H1 (cell line): ENCODE measurements around the gene SPOCK1. TPM values are rescaled to one million over a fixed set of nuclear protein-coding genes. Genes with fewer than 3 reads are reported as not detected.
A peak's percentile ranks its signal among the peaks of the same experiment; 100 is the strongest.

Source experiments
- CTCF ChIA-PET: fragments of 300-600 bp; sonication (Branson Sonifier 250); formaldehyde crosslinking; loops from one replicate; lab custom pipeline; 2021; ENCODE audit not compliant: partially characterized antibody; lab: Charles Lee
- POLR2A ChIA-PET: fragments of 300-600 bp; sonication (Branson Sonifier 250); formaldehyde crosslinking; loops from one replicate; lab custom pipeline; 2021; ENCODE audit warnings: inconsistent platforms; ENCODE audit not compliant: partially characterized antibody; lab: Charles Lee
- DNase-seq, 2 experiments: peaks; one replicate each; pipeline versions ENCODE4 v3.0.0 to v3.0.0-alpha.2; 2010 to 2022; ENCODE audit warnings: low spot score in 2 of 2, low read depth in 1 of 2, mixed read lengths in 1 of 2
- FAIRE-seq: peaks from 2 replicates; lab custom pipeline; 2011; peaks lifted over from hg19 to GRCh38; lab: Jason Lieb, UNC
- H2AFZ ChIP-seq: 2 replicates; pipeline ENCODE4 v1.8.1; 2012; ENCODE audit warnings: low read length, inconsistent platforms
- H2AK5ac ChIP-seq: 2 replicates; pipeline ENCODE4 v1.6.1; 2013; ENCODE audit warnings: low read depth, low read length
- H2BK120ac ChIP-seq: replicated peaks from 2 replicates; pipeline ENCODE3; 2013; ENCODE audit warnings: low read depth, low read length, inconsistent platforms
- H2BK12ac ChIP-seq: 2 replicates; pipeline ENCODE4 v1.6.1; 2013; ENCODE audit warnings: low read depth, low read length
- H2BK15ac ChIP-seq: 2 replicates; pipeline ENCODE4 v1.6.1; 2013; ENCODE audit warnings: low read length
- H2BK20ac ChIP-seq: 2 replicates; pipeline ENCODE4 v1.6.1; 2013; ENCODE audit warnings: low read length
- H2BK5ac ChIP-seq: 2 replicates; pipeline ENCODE4 v1.6.1; 2013; ENCODE audit warnings: low read depth, low read length
- H3K14ac ChIP-seq: 2 replicates; pipeline ENCODE4 v1.6.1; 2013; ENCODE audit warnings: inconsistent platforms; ENCODE audit not compliant: insufficient read length
- H3K18ac ChIP-seq: 2 replicates; pipeline ENCODE4 v1.6.1; 2013; ENCODE audit warnings: low read length; ENCODE audit errors: extremely low read depth
- H3K23ac ChIP-seq: 2 replicates; pipeline ENCODE4 v1.6.1; 2013; ENCODE audit warnings: inconsistent platforms; ENCODE audit not compliant: insufficient read length
- H3K23me2 ChIP-seq: 2 replicates; pipeline ENCODE4 v1.6.1; 2013; ENCODE audit warnings: low read depth, low read length
- H3K27ac ChIP-seq: 2 replicates; pipeline ENCODE4 v1.6.1; 2011; ENCODE audit warnings: low read depth, low read length, inconsistent platforms
- H3K27me3 ChIP-seq, 4 experiments: replicated peaks in 1 of 4; 1 replicate in 1 of 4; 2 replicates in 3 of 4; pipeline versions ENCODE4 v1.6.1 to v1.8.1; 2011 to 2013; ENCODE audit warnings: low read length in 3 of 4, mild to moderate bottlenecking in 3 of 4, inconsistent platforms in 2 of 4, mixed read lengths in 2 of 4, moderate library complexity in 1 of 4; ENCODE audit not compliant: control insufficient read depth in 3 of 4, insufficient read depth in 3 of 4; ENCODE audit errors: extremely low read depth in 1 of 4
- H3K36me3 ChIP-seq, 4 experiments: 2 replicates each; pipeline versions ENCODE4 v1.6.1 to v1.8.1; 2011 to 2013; ENCODE audit warnings: mild to moderate bottlenecking in 4 of 4, low read length in 3 of 4, moderate library complexity in 2 of 4, control low read depth in 1 of 4, inconsistent platforms in 1 of 4; ENCODE audit not compliant: insufficient read depth in 4 of 4, control insufficient read depth in 2 of 4
- H3K4ac ChIP-seq: replicated peaks from 2 replicates; pipeline ENCODE3; 2013; ENCODE audit warnings: low read length, low read depth, mixed read lengths, inconsistent platforms; ENCODE audit not compliant: insufficient read length
- H3K4me1 ChIP-seq, 4 experiments: replicated peaks in 1 of 4; 1 replicate in 1 of 4; 2 replicates in 3 of 4; pipeline versions ENCODE4 v1.6.1 to v1.8.1; 2011 to 2013; ENCODE audit warnings: low read length in 3 of 4, inconsistent platforms in 2 of 4, mixed read lengths in 1 of 4; ENCODE audit not compliant: insufficient read depth in 4 of 4, control insufficient read depth in 3 of 4
- H3K4me2 ChIP-seq, 2 experiments: 2 replicates each; pipeline versions ENCODE4 v1.6.1 to v1.8.1; 2011 to 2013; ENCODE audit warnings: low read depth in 2 of 2, low read length in 2 of 2, control low read depth in 1 of 2, inconsistent platforms in 1 of 2, mild to moderate bottlenecking in 1 of 2; ENCODE audit not compliant: insufficient read depth in 1 of 2
- H3K4me3 ChIP-seq, 4 experiments: fragments of 200-600, 300-600 bp in 1 of 4; sonication (generic), shearing (Covaris generic), sonication (Bioruptor Twin) in 1 of 4; 2 replicates each; pipeline versions ENCODE4 v1.5.1 to v1.8.1; 2011 to 2016; ENCODE audit warnings: low read length in 4 of 4, low read depth in 3 of 4, control low read depth in 2 of 4, inconsistent platforms in 2 of 4, mild to moderate bottlenecking in 2 of 4, mixed read lengths in 1 of 4, moderate library complexity in 1 of 4; ENCODE audit not compliant: insufficient read depth in 2 of 4; ENCODE audit errors: extremely low read depth in 1 of 4
- H3K56ac ChIP-seq: replicated peaks from 2 replicates; pipeline ENCODE3; 2013; ENCODE audit warnings: low read depth, mild to moderate bottlenecking, mixed read lengths, low read length, inconsistent platforms; ENCODE audit not compliant: insufficient read length
- H3K79me1 ChIP-seq: 2 replicates; pipeline ENCODE4 v1.6.1; 2013; ENCODE audit warnings: low read depth, low read length, control low read depth
- H3K79me2 ChIP-seq, 2 experiments: 2 replicates each; pipeline versions ENCODE4 v1.6.1 to v1.8.1; 2012 to 2013; ENCODE audit warnings: low read length in 2 of 2, mild to moderate bottlenecking in 2 of 2, inconsistent platforms in 1 of 2; ENCODE audit not compliant: insufficient read depth in 2 of 2, control insufficient read depth in 1 of 2
- H3K9ac ChIP-seq, 4 experiments: replicated peaks in 1 of 4; 1 replicate in 1 of 4; 2 replicates in 3 of 4; pipeline versions ENCODE4 v1.6.1 to v1.8.1; 2011 to 2013; ENCODE audit warnings: low read depth in 3 of 4, low read length in 3 of 4, control low read depth in 2 of 4, mild to moderate bottlenecking in 2 of 4, moderate library complexity in 2 of 4, inconsistent platforms in 1 of 4; ENCODE audit errors: extremely low read depth in 1 of 4
- H3K9me3 ChIP-seq, 2 experiments: 2 replicates each; pipeline versions ENCODE4 v1.6.1 to v1.8.1; 2012 to 2013; ENCODE audit warnings: mild to moderate bottlenecking in 2 of 2, moderate library complexity in 2 of 2, control low read depth in 1 of 2, inconsistent platforms in 1 of 2, low read depth in 1 of 2, low read length in 1 of 2, mixed read lengths in 1 of 2; ENCODE audit not compliant: insufficient read depth in 2 of 2
- H4K20me1 ChIP-seq, 2 experiments: replicated peaks in 1 of 2; 2 replicates each; pipeline versions ENCODE3 to v1.8.1; 2011 to 2013; ENCODE audit warnings: inconsistent platforms in 2 of 2, low read length in 2 of 2, mild to moderate bottlenecking in 1 of 2; ENCODE audit not compliant: insufficient read depth in 2 of 2, control insufficient read depth in 1 of 2
- H4K5ac ChIP-seq: 2 replicates; pipeline ENCODE4 v1.6.1; 2013; ENCODE audit warnings: low read length, low read depth, mixed read lengths, inconsistent platforms; ENCODE audit not compliant: insufficient read length
- H4K8ac ChIP-seq: 2 replicates; pipeline ENCODE4 v1.8.0; 2013; ENCODE audit warnings: mild to moderate bottlenecking, moderate library complexity, low read length, inconsistent platforms; ENCODE audit not compliant: insufficient read depth; ENCODE audit errors: extremely low read depth
- H4K91ac ChIP-seq: replicated peaks from 2 replicates; pipeline ENCODE3; 2013; ENCODE audit warnings: low read length, mixed read lengths, inconsistent platforms; ENCODE audit not compliant: insufficient read length
- E2F6 ChIP-seq: IDR thresholded peaks from 2 replicates; pipeline ENCODE4 v1.6.1; 2012; ENCODE audit warnings: inconsistent platforms
- NANOG ChIP-seq: IDR thresholded peaks from 2 replicates; pipeline ENCODE4 v1.6.1; 2011; ENCODE audit warnings: low read length, low read depth, mild to moderate bottlenecking, inconsistent platforms; ENCODE audit not compliant: insufficient read depth, poor library complexity, severe bottlenecking
- TAF1 ChIP-seq: IDR thresholded peaks from 2 replicates; pipeline ENCODE4 v1.6.1; 2011; ENCODE audit warnings: mild to moderate bottlenecking, low read depth, low read length
- WGBS, 2 experiments: shearing (Covaris generic) in 1 of 2; methylation state at CpG; one replicate each; pipeline versions ENCODE4 v1.1.6 to v1.1.7; 2013 to 2015; ENCODE audit warnings: low lambda C conversion rate in 2 of 2, mixed read lengths in 2 of 2, inconsistent platforms in 1 of 2, low coverage in 1 of 2, missing lambda C conversion rate in 1 of 2; ENCODE audit not compliant: insufficient replicate concordance in 2 of 2, insufficient coverage in 1 of 2, insufficient read length in 1 of 2; ENCODE audit errors: extremely low coverage in 1 of 2, missing lambda C conversion rate in 1 of 2; 5-methylcytosine and 5-hydroxymethylcytosine counted together
- polyA plus RNA-seq, 7 experiments: library from polyadenylated mRNA; depleted of rRNA in 3 of 7; stranded (reverse) in 5 of 7; unstranded in 2 of 7; fragments of >200 nt in 5 of 7; fragments of 200-250 nt in 2 of 7; gene quantifications; 1 replicate in 5 of 7; 2 replicates in 1 of 7; 4 replicates in 1 of 7; pipeline versions ENCODE4 v1.2.1 to v1.2.3, GENCODE V29; 2011 to 2013; ENCODE audit warnings: missing spikeins in 2 of 7, mixed read lengths in 2 of 7
- total RNA-seq: library from RNA; stranded (reverse); fragmentation: NEBNext Ultra II Directional; extraction: Animal tissue kit (Norgen Biotek cat#: 25700); gene quantifications from 2 replicates; pipeline ENCODE4 v1.2.1, GENCODE V29; 2021

Gene SPOCK1
- total and polyA plus RNA-seq, 2 of the 8 experiments (the other 6 are each of a cell fraction or from before 2014, with no cell fraction given), result 6.9 to 18.1 TPM

GRCh38 chr5:137328463-137328862 is 170.7 kb downstream of the SPOCK1 start:
- Histone ChIP-seq H3K4me3 (no peak overlapping the region), H3K23ac (no peak overlapping the region), H3K4ac (no peak overlapping the region), H2BK12ac (no peak overlapping the region), H4K91ac (no peak overlapping the region), H3K27me3 (no peaks in the 10 kb centered on the region), H3K18ac (no peak overlapping the region), H2BK5ac (no peak overlapping the region), H4K8ac (no peak overlapping the region), H2BK20ac (no peak overlapping the region), H2AK5ac (no peak overlapping the region), H4K5ac (no peak overlapping the region), H3K4me2 (0 out of 4 replicates have a peak overlapping the region, but pooled peaks of 1 of the 2 experiments have one; percentile 17), H3K9me3 (no peaks in the 10 kb centered on the region), H3K56ac (no peak overlapping the region), H2AFZ (no peak overlapping the region), H3K4me1 (peaks cover 0 to 5% (median 2%) of the 10 kb centered on the region in 4 experiments; a peak in 2 of 7 replicates), H4K20me1 (no peaks in the 10 kb centered on the region), H2BK15ac (no peak overlapping the region), H3K79me2 (no peaks in the 10 kb centered on the region), H2BK120ac (no peak overlapping the region), H3K27ac (no peak overlapping the region), H3K14ac (no peak overlapping the region), H3K79me1 (no peaks in the 10 kb centered on the region), H3K23me2 (no peaks in the 10 kb centered on the region), H3K9ac (no peak overlapping the region), H3K36me3 (no peaks in the 10 kb centered on the region)
- 74% methylated on average over 9 of the region's 9 CpGs; no CpG with 5 or more reads in 1 of the 2 experiments for WGBS, 2 experiments
- POLR2A ChIA-PET, result no interaction called here
- CTCF ChIA-PET, result interaction anchor here (1.0 to 7.0 kb wide), 5 partner anchors 8 to 72 kb away, joined by 3 to 33 read pairs (median 10); no protein-coding TSS in a partner anchor
- peak; percentile 58 for FAIRE-seq
- DNase-seq, result no peak
- no peak for TF ChIP-seq E2F6
- no peak for TF ChIP-seq TAF1
- no peak for TF ChIP-seq NANOG
